ENCODE data around the gene CTDNEP1.

DNA sequence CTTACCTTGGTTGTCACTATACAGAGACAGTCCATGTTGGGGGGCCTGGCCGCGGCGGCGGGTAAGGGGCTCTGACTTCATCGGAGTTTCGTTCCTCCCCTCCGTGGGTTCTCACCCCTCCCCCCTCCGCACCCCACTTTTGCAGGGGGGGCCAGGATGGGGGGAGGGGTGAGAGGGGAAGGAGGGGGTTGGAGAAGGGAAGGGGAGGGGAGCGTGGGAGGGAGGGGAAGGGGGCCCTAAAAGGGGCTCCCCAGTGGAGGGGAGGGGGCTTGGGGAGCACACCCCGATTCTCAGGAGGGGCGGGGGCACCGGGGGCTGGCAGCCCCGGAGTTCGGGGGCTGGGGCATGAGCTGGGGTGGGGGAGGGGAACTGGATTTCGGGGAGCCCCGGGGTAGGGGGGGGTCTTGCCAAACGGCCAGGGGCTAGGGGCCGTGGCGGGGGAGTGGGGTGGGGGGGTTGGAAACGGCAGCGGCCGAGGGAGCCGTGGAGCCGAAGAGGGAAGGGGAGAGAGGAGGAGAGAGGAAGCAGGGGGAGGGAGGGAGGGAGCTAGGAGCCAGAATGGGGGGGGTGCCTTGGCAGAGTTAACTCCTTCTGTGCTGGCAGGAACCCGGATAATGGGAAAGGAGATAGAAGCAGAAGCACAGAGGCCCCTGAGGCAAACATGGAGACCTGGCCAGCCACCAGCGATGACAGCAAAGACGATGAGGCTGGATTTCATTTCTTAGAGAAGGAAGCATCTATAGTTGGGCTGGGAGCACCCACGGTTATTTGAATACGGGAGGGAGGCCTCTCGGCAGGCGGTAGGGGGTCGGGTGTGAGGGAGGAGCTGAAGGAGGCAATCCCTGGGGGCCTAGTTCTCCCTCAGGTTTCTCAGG lies 34.2 kb downstream of the CTDNEP1 start:
- no peak for TF ChIP-seq EZH2 (IDR thresholded peaks at IDR 0.05; ENCODE audit: insufficient read depth, low read length)
- no peak for TF ChIP-seq CTCF (IDR thresholded peaks at IDR 0.05; ENCODE audit: insufficient read depth, low read depth, low read length)

Data from astrocyte (in vitro differentiated cells and primary cell).